ENCODE data around the gene LRAT.
"Not testable (repeated sequence)": the region's sequence is repeated elsewhere in the genome, so short reads cannot be mapped to it uniquely, and the experiment has no call there.

DNA sequence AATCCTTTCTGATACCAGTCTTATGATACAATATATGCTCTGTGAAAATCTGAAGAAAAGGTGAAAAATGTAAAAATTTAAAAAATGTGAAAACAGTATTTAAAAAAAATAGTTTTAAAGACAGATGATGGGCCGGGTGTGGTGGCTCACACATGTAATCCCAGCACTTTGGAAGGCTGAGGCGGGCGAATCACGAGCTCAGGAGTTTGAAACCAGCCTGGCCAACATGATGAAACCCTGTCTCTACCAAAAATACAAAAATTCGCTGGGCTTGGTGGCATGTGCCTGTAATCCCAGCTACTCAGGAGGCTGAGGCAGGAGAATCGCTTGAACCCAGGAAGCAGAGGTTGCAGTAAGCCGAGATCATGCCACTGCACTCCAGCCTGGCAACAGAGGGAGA, 20.2 kb upstream of the LRAT start:
- TF ChIP-seq, protein P1, sequence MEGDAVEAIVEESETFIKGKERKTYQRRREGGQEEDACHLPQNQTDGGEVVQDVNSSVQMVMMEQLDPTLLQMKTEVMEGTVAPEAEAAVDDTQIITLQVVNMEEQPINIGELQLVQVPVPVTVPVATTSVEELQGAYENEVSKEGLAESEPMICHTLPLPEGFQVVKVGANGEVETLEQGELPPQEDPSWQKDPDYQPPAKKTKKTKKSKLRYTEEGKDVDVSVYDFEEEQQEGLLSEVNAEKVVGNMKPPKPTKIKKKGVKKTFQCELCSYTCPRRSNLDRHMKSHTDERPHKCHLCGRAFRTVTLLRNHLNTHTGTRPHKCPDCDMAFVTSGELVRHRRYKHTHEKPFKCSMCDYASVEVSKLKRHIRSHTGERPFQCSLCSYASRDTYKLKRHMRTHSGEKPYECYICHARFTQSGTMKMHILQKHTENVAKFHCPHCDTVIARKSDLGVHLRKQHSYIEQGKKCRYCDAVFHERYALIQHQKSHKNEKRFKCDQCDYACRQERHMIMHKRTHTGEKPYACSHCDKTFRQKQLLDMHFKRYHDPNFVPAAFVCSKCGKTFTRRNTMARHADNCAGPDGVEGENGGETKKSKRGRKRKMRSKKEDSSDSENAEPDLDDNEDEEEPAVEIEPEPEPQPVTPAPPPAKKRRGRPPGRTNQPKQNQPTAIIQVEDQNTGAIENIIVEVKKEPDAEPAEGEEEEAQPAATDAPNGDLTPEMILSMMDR (IDR thresholded peaks at IDR 0.05; ENCODE audit: low read length), result not testable (repeated sequence)
- TF ChIP-seq EZH2 (IDR thresholded peaks at IDR 0.05; ENCODE audit: borderline replicate concordance, low read length), result not testable (repeated sequence)

Measured in OCI-LY1 (cell line).